Tibial nerve (tissue), 4 donors: ENCODE data around the gene PGBD5. TPM values are rescaled to one million over a fixed set of nuclear protein-coding genes. Genes with fewer than 3 reads are reported as not detected.

ENCODE experiments used
- DNase-seq, 2 donors: peaks; one replicate each; pipeline ENCODE4 v3.0.0-alpha.2; 2019; ENCODE audit warnings: low spot score in 2 of 2
- H3K27ac ChIP-seq, 4 donors: fragments of 200-600 bp; sonication (generic) in 3 of 4; one replicate each; pipeline ENCODE4 v1.5.1; 2017 to 2019; ENCODE audit warnings: mild to moderate bottlenecking in 1 of 4
- H3K27me3 ChIP-seq, 2 donors: fragments of 200-600 bp; sonication (generic) in 1 of 2; one replicate each; pipeline versions ENCODE4 v1.5.1 to v1.6.0; 2017 to 2019
- H3K36me3 ChIP-seq, 3 donors: fragments of 200-600 bp; sonication (generic); one replicate each; pipeline ENCODE4 v1.5.1; 2018 to 2019
- H3K4me1 ChIP-seq, 4 donors: fragments of 200-600 bp; sonication (generic) in 3 of 4; one replicate each; pipeline ENCODE4 v1.5.1; 2017 to 2019
- H3K4me3 ChIP-seq, 4 donors: fragments of 200-600 bp; sonication (generic) in 3 of 4; one replicate each; pipeline ENCODE4 v1.5.1; 2017 to 2019; ENCODE audit warnings: mild to moderate bottlenecking in 1 of 4, moderate library complexity in 1 of 4
- H3K9me3 ChIP-seq, 4 donors: fragments of 200-600 bp; sonication (generic) in 3 of 4; one replicate each; pipeline ENCODE4 v1.5.1; 2017 to 2019
- CTCF ChIP-seq, 5 experiments: fragments of 200-600 bp in 3 of 5; fragments of 450-650 bp in 2 of 5; sonication (generic) in 3 of 5; IDR thresholded peaks; one replicate each; pipeline ENCODE4 v1.5.1; 2016 to 2019; ENCODE audit warnings: antibody characterized with exemption in 5 of 5, mild to moderate bottlenecking in 3 of 5, moderate library complexity in 2 of 5
- EP300 ChIP-seq, 2 donors: sonication (generic); formaldehyde crosslinking; IDR thresholded peaks; one replicate each; pipeline ENCODE4 v1.6.1; 2017; ENCODE audit warnings: antibody characterized with exemption in 2 of 2, mild to moderate bottlenecking in 1 of 2
- POLR2A ChIP-seq, 2 donors: fragments of 450-650 bp; IDR thresholded peaks; one replicate each; pipeline ENCODE4 v1.6.1; 2017; ENCODE audit warnings: antibody characterized with exemption in 2 of 2, mild to moderate bottlenecking in 2 of 2, moderate library complexity in 2 of 2
- WGBS, 2 donors: methylation state at CpG; one replicate each; pipeline ENCODE4 v1.1.5; 2018; 5-methylcytosine and 5-hydroxymethylcytosine counted together
- total RNA-seq, 4 donors: library from RNA; depleted of rRNA; stranded (reverse); fragments of >200 nt; gene quantifications; one replicate each; pipeline ENCODE4 v1.1.0, GENCODE V29; 2016

Gene PGBD5
- total RNA-seq, 4 donors from 2014 or later = 1.4 to 5.1 (median 2.2) TPM

DNA sequence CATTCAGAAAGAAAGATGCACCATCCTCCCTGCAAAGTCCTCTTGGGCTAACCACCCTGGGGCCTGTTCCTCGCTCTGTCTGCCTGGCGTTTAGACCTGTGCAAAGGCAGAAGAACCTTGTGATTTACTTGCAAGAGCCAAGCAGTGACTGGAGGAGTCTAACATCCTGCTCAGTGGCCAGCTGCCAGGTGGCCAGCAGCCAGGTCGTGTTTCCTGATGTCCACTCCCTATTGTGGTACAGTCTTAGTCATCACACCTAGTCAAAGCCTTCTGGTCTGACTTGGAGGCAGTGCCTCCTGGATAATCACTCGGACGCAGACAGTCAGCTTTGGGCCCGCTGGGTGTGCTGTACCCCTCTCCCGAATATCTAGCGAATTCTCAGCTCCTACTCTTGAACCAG is 118.1 kb downstream of the PGBD5 start:
- H3K27me3 ChIP-seq = no peaks in the 10 kb centered on the region
- H3K36me3 ChIP-seq = no peaks in the 10 kb centered on the region
- H3K9me3 ChIP-seq = no peaks in the 10 kb centered on the region
- peak; percentile 41 to 63 for DNase-seq
- no peak overlapping the region for H3K27ac ChIP-seq
- H3K4me3 ChIP-seq = no peak overlapping the region
- peaks cover 0 to 8% (median 0%) of the 10 kb centered on the region in 4 donors for H3K4me1 ChIP-seq
- WGBS, 2 donors = 75 to 86% methylated on average over 8 of the region's 8 CpGs
- TF ChIP-seq CTCF (IDR thresholded peaks at IDR 0.05) = no peak
- TF ChIP-seq POLR2A (IDR thresholded peaks at IDR 0.05) = no peak
- TF ChIP-seq EP300 (IDR thresholded peaks at IDR 0.05) = no peak

DNA sequence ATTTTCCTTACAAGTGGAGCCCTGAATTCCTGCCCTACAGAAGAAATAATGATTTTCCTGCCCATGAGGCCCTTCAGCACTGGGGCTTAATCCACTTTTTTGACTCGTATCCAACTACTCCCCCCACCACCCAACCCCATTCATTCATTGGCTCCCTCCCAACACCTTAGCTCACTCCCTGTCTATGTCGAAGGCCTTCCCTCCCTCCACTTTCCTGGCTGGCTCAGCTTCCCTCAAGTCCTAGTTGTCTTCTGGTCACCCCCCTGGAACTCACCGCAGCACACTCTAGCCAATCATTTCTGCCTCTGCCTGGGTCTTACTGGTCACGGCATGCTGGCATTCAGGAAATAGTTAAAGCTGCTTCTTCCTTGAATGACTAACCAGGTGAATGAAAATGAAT is 118.9 kb downstream of the PGBD5 start:
- H3K4me1 ChIP-seq = peaks cover 0 to 8% (median 0%) of the 10 kb centered on the region in 4 donors
- no peak for DNase-seq
- H3K27ac ChIP-seq = no peak overlapping the region
- H3K4me3 ChIP-seq = no peak overlapping the region
- H3K36me3 ChIP-seq = no peaks in the 10 kb centered on the region
- WGBS, 2 donors = 45 to 48% methylated on average over 4 of the region's 4 CpGs
- no peaks in the 10 kb centered on the region for H3K9me3 ChIP-seq
- TF ChIP-seq EP300 (IDR thresholded peaks at IDR 0.05) = no peak
- TF ChIP-seq CTCF (IDR thresholded peaks at IDR 0.05) = no peak
- TF ChIP-seq POLR2A (IDR thresholded peaks at IDR 0.05) = no peak
- no peaks in the 10 kb centered on the region for H3K27me3 ChIP-seq

GRCh38 chr1:230306169-230306568 is 120.0 kb downstream of the PGBD5 start:
- H3K27ac ChIP-seq = no peak overlapping the region
- no peak overlapping the region for H3K4me3 ChIP-seq
- H3K4me1 ChIP-seq = peaks cover 0 to 8% (median 0%) of the 10 kb centered on the region in 4 donors
- H3K9me3 ChIP-seq = no peaks in the 10 kb centered on the region
- no peaks in the 10 kb centered on the region for H3K36me3 ChIP-seq
- WGBS, 2 donors = 73 to 80% methylated on average over 4 of the region's 4 CpGs
- DNase-seq = no peak
- no peaks in the 10 kb centered on the region for H3K27me3 ChIP-seq
- TF ChIP-seq EP300 (IDR thresholded peaks at IDR 0.05) = no peak
- no peak for TF ChIP-seq CTCF (IDR thresholded peaks at IDR 0.05)
- no peak for TF ChIP-seq POLR2A (IDR thresholded peaks at IDR 0.05)

- no peaks in the 10 kb centered on the region for H3K36me3 ChIP-seq
- no peaks in the 10 kb centered on the region for H3K27me3 ChIP-seq
- no peak overlapping the region for H3K27ac ChIP-seq
- peaks cover 0 to 8% (median 0%) of the 10 kb centered on the region in 4 donors for H3K4me1 ChIP-seq
- 38 to 39% methylated on average over 6 of the region's 6 CpGs for WGBS, 2 donors
- H3K9me3 ChIP-seq = no peaks in the 10 kb centered on the region
- no peak for TF ChIP-seq EP300 (IDR thresholded peaks at IDR 0.05)
- TF ChIP-seq CTCF (IDR thresholded peaks at IDR 0.05) = no peak
- peak in 1 of 2 donors; percentile 16 for DNase-seq
- H3K4me3 ChIP-seq = no peak overlapping the region
Measured at GRCh38 chr1:230303822-230304221, 122.3 kb downstream of the PGBD5 start.

- TF ChIP-seq POLR2A (IDR thresholded peaks at IDR 0.05) (no peak), CTCF (IDR thresholded peaks at IDR 0.05) (no peak), EP300 (IDR thresholded peaks at IDR 0.05) (no peak)
- Histone ChIP-seq H3K9me3 (no peaks in the 10 kb centered on the region), H3K36me3 (no peaks in the 10 kb centered on the region), H3K27ac (no peak overlapping the region), H3K27me3 (no peaks in the 10 kb centered on the region), H3K4me1 (peaks cover 0 to 6% (median 0%) of the 10 kb centered on the region in 4 donors), H3K4me3 (no peak overlapping the region)
- no peak for DNase-seq
- 84 to 87% methylated on average over 6 of the region's 6 CpGs for WGBS, 2 donors
Measured at GRCh38 chr1:230303069-230303468, 123.1 kb downstream of the PGBD5 start.
